Caco-2 (cell line): Measurements from ENCODE around the gene POLR3G. TPM values are rescaled to one million over a fixed set of nuclear protein-coding genes. Genes with fewer than 3 reads are reported as not detected.

ENCODE experiments used
- BruUV-seq: library from RNA; stranded (reverse); fragments of 400-500 nt; replicated peaks from 2 replicates; lab custom pipeline; 2021; lab: Mats Ljungman, UMichigan
- CTCF ChIA-PET: fragments of 300-600 bp; sonication (Branson Sonifier 250); formaldehyde crosslinking; loops from one replicate; lab custom pipeline; 2022; ENCODE audit warnings: antibody characterized with exemption; lab: Charles Lee
- POLR2A ChIA-PET: fragments of 300-600 bp; sonication (Branson Sonifier 250); formaldehyde crosslinking; loops from one replicate; lab custom pipeline; 2022; ENCODE audit warnings: antibody characterized with exemption; lab: Charles Lee
- DNase-seq, 2 experiments: peaks; one replicate each; pipeline versions ENCODE4 v3.0.0 to v3.0.0-alpha.2; 2020 to 2022
- H3K27me3 ChIP-seq: replicated peaks from 2 replicates; pipeline ENCODE4 v1.6.0; 2011; ENCODE audit warnings: low read length; ENCODE audit not compliant: control insufficient read depth, insufficient read depth
- H3K36me3 ChIP-seq: 2 replicates; pipeline ENCODE4 v1.5.1; 2011; ENCODE audit warnings: low read length; ENCODE audit not compliant: control insufficient read depth, insufficient read depth
- H3K4me1 ChIP-seq: fragments of 250-450 bp; sonication (Bioruptor Pico); 2 replicates; pipeline ENCODE4 v1.5.1; 2020; ENCODE audit warnings: mild to moderate bottlenecking
- H3K4me3 ChIP-seq: 2 replicates; pipeline ENCODE4 v1.5.1; 2011; ENCODE audit warnings: low read depth, mild to moderate bottlenecking, control low read depth, low read length
- H3K9me3 ChIP-seq: fragments of 250-450 bp; sonication (Bioruptor Pico); 2 replicates; pipeline ENCODE4 v1.5.1; 2020; ENCODE audit warnings: mild to moderate bottlenecking, moderate library complexity
- H3K27ac Mint-ChIP-seq: one replicate; pipeline ENCODE4 v1.8.0; 2022; ENCODE audit warnings: mixed read lengths; ENCODE audit not compliant: unreplicated experiment
- H3K27me3 Mint-ChIP-seq: one replicate; pipeline ENCODE4 v1.8.0; 2022; ENCODE audit warnings: mixed read lengths; ENCODE audit not compliant: insufficient read depth, unreplicated experiment
- H3K36me3 Mint-ChIP-seq: one replicate; pipeline ENCODE4 v1.8.0; 2022; ENCODE audit warnings: mild to moderate bottlenecking, mixed read lengths; ENCODE audit not compliant: insufficient read depth, unreplicated experiment
- H3K4me1 Mint-ChIP-seq: one replicate; pipeline ENCODE4 v1.8.0; 2022; ENCODE audit warnings: low read depth, mixed read lengths; ENCODE audit not compliant: unreplicated experiment
- H3K4me3 Mint-ChIP-seq: one replicate; pipeline ENCODE4 v1.8.0; 2022; ENCODE audit warnings: mild to moderate bottlenecking, moderate library complexity, mixed read lengths; ENCODE audit not compliant: unreplicated experiment
- H3K9me3 Mint-ChIP-seq: one replicate; pipeline ENCODE4 v1.8.0; 2022; ENCODE audit warnings: mixed read lengths; ENCODE audit not compliant: unreplicated experiment
- intact Hi-C: fragments of 100-400 bp; cut with micrococcal nuclease; formaldehyde crosslinking; loops from one replicate; pipeline ENCODE4 v1.10.0; 2022; ENCODE audit not compliant: unreplicated experiment
- total RNA-seq: library from RNA; stranded (reverse); gene quantifications from 2 replicates; pipeline ENCODE4 v1.2.3, GENCODE V29; 2022
- TF ChIP-seq, protein P1 (sequence below), 2 experiments: fragments of 200-600 bp in 1 of 2; IDR thresholded peaks; 1 replicate in 1 of 2; 2 replicates in 1 of 2; pipeline versions ENCODE4 v1.5.1 to v1.8.0; 2011 to 2022; ENCODE audit warnings: antibody characterized with exemption in 1 of 2, control low read depth in 1 of 2, inconsistent platforms in 1 of 2, low read depth in 1 of 2, low read length in 1 of 2, mild to moderate bottlenecking in 1 of 2, moderate library complexity in 1 of 2; ENCODE audit not compliant: insufficient read depth in 1 of 2, severe bottlenecking in 1 of 2, unreplicated experiment in 1 of 2

Gene POLR3G
- total RNA-seq, 1 experiment from 2014 or later = 5.4 TPM

DNA sequence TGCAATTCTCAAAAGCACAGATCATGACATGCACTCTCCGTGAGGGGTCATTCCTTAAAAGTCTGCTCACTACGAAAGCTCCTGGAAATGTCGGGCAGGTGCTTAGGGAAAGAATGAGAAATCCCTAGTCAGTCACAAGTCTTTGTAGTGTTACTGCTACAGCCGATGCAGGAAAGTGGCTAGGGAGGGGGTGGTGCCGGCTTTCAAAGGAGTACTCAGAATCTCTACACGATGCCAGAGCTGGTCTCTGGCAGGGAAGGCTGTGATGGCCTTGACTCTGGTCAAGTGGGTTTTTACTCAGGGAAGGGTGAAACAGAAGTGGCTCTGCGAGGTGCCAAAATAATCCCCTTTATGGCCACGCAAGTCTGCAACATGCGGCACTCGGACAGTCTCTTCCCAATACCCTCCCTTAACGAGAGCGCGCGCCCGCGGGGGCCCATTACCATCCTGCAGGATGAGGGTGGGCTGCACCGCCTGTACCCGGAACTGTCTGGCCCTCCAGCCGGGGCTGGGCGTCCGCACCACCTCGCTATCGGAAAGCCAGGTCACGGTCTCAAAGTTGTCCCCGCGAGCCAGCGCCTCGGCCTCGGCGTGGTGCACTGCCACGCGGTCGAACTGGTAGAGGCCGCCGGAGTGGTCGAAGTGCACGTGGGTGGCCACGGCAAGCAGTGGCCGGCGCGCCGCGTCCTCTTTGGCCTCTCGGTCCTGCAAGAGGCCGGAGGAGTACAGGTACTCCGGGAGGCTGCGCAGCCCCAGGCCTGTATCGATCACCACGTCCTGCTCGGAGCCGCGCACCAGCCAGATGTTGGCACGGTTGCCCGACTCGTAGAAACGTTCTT, 1.0 kb upstream of the POLR3G start:
- H3K27ac Mint-ChIP-seq = peak overlapping the region; percentile 93
- DNase-seq = peak; percentile 36 to 40
- Histone ChIP-seq H3K27me3 (no peaks in the 10 kb centered on the region), H3K36me3 (no peaks in the 10 kb centered on the region), H3K9me3 (no peaks in the 10 kb centered on the region), H3K4me3 (peak overlapping the region; percentile 94), H3K4me1 (peaks cover 7% of the 10 kb centered on the region; the same call in 1 of the 2 replicates)
- intact Hi-C loops = loop anchor here (1.0 to 2.0 kb wide), 4 partner anchors 33 to 131 kb away; partner anchors contain the start of gene LYSMD3
- peak overlapping the region; percentile 94 for H3K4me3 Mint-ChIP-seq
- CTCF ChIA-PET = interaction anchor here (1.1 to 2.1 kb wide), 2 partner anchors 34 to 85 kb away, joined by 3 to 8 read pairs; partner anchors contain the start of gene ADGRV1
- H3K9me3 Mint-ChIP-seq = no peaks in the 10 kb centered on the region
- peaks cover 11% of the 10 kb centered on the region for H3K36me3 Mint-ChIP-seq
- TF ChIP-seq, protein P1, sequence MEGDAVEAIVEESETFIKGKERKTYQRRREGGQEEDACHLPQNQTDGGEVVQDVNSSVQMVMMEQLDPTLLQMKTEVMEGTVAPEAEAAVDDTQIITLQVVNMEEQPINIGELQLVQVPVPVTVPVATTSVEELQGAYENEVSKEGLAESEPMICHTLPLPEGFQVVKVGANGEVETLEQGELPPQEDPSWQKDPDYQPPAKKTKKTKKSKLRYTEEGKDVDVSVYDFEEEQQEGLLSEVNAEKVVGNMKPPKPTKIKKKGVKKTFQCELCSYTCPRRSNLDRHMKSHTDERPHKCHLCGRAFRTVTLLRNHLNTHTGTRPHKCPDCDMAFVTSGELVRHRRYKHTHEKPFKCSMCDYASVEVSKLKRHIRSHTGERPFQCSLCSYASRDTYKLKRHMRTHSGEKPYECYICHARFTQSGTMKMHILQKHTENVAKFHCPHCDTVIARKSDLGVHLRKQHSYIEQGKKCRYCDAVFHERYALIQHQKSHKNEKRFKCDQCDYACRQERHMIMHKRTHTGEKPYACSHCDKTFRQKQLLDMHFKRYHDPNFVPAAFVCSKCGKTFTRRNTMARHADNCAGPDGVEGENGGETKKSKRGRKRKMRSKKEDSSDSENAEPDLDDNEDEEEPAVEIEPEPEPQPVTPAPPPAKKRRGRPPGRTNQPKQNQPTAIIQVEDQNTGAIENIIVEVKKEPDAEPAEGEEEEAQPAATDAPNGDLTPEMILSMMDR (IDR thresholded peaks at IDR 0.05; ENCODE audit: insufficient read depth in 1 of 2, low read depth in 1 of 2, low read length in 1 of 2, severe bottlenecking in 1 of 2, unreplicated experiment in 1 of 2) = no peak
- peaks cover 12% of the 10 kb centered on the region for H3K4me1 Mint-ChIP-seq
- H3K27me3 Mint-ChIP-seq = no peaks in the 10 kb centered on the region
- POLR2A ChIA-PET = interaction anchor here (0.6 to 2.5 kb wide), 3 partner anchors 55 to 907 kb away, joined by 3 to 11 read pairs (median 4); partner anchors contain the start of gene CETN3
- no TSS peak for BruUV-seq

DNA sequence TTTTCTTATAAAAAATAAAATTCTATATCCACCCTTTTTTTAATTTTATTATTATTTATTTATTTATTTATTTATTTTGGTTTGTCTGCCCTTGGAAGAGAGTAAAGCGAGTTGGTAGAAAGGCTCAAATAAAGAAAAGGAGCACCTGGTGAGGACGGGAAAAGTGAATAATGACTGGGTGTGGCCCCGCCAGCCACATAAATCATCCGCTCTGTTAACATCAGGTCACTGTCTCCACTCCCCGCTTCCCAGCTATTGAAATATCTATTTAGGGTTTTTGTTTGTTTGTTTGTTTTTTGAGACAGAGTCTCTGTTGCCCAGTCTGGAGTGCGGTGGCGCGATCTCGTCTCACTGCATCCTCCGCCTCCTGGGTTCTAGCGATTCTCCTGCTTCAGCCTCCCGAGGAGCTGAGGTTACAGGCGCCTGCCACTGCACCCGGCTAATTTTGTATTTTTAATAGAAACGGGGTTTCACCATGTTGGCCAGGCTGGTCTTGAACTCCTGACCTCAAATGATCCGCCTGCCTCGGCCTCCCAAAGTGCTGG, 844 bp downstream of the POLR3G start:
- intact Hi-C loops = no loop called here
- peaks cover 7% of the 10 kb centered on the region; the same call in 1 of the 2 replicates for H3K4me1 ChIP-seq
- ChIA-PET POLR2A (interaction anchor here (1.6 kb wide), 1 partner anchor 53 kb away, joined by 4 read pairs; no protein-coding TSS in a partner anchor), CTCF (no interaction called here)
- TF ChIP-seq, protein P1 (IDR thresholded peaks at IDR 0.05; ENCODE audit: insufficient read depth in 1 of 2, low read depth in 1 of 2, low read length in 1 of 2, severe bottlenecking in 1 of 2, unreplicated experiment in 1 of 2) = no peak
- Mint-ChIP-seq H3K27ac (no peak overlapping the region), H3K4me3 (peak overlapping the region; percentile 94), H3K4me1 (peaks cover 6% of the 10 kb centered on the region), H3K27me3 (no peaks in the 10 kb centered on the region), H3K9me3 (no peaks in the 10 kb centered on the region), H3K36me3 (peaks cover 11% of the 10 kb centered on the region)
- BruUV-seq = TSS peak; percentile 48
- no peak for DNase-seq
- no peaks in the 10 kb centered on the region for H3K27me3 ChIP-seq
- H3K9me3 ChIP-seq = no peaks in the 10 kb centered on the region
- H3K36me3 ChIP-seq = no peaks in the 10 kb centered on the region
- peak overlapping the region; percentile 94 for H3K4me3 ChIP-seq

DNA sequence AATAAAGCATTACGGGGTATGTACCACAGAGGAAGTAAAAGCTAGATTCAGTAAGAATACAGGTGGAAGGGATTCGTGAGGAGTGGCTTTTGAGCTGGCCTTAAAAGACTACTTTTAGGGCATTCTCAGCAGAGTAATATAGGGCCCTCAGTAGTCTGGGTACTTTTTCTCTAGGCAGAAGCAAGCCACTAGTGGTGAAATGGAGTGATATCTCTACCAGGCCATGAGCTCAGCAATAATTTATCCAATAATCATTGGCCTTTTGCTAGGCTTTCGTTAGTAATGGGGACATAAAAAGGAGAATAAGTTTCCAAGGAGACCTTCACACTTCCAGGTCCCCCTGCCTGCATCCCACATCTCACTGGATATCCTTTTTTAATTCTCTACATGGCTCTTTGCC, 1.7 kb downstream of the POLR3G start:
- TF ChIP-seq, protein P1 (IDR thresholded peaks at IDR 0.05; ENCODE audit: insufficient read depth in 1 of 2, low read depth in 1 of 2, low read length in 1 of 2, severe bottlenecking in 1 of 2, unreplicated experiment in 1 of 2) = no peak
- DNase-seq = no peak
- no peaks in the 10 kb centered on the region for H3K9me3 ChIP-seq
- H3K36me3 ChIP-seq = no peaks in the 10 kb centered on the region
- Mint-ChIP-seq H3K27me3 (no peaks in the 10 kb centered on the region), H3K27ac (no peak overlapping the region), H3K36me3 (peaks cover 11% of the 10 kb centered on the region), H3K9me3 (no peaks in the 10 kb centered on the region), H3K4me3 (no peak overlapping the region), H3K4me1 (peaks cover 6% of the 10 kb centered on the region)
- ChIA-PET POLR2A (no interaction called here), CTCF (no interaction called here)
- peaks cover 7% of the 10 kb centered on the region; the same call in 1 of the 2 replicates for H3K4me1 ChIP-seq
- H3K27me3 ChIP-seq = no peaks in the 10 kb centered on the region
- intact Hi-C loops = no loop called here
- BruUV-seq = no TSS peak
- H3K4me3 ChIP-seq = no peak overlapping the region
